ENCODE measurements around the gene WDR70. TPM values are rescaled to one million over a fixed set of nuclear protein-coding genes. Genes with fewer than 3 reads are reported as not detected.

Gene WDR70
- total RNA-seq, 1 experiment from 2014 or later, result 40.2 TPM

GRCh38 chr5:37552161-37552560 lies 173.0 kb downstream of the WDR70 start:
- BruUV-seq (replicated peaks), result no TSS peak
- Histone ChIP-seq H3K4me3 (ENCODE audit: low read depth, low read length) (no peak overlapping the region), H3K36me3 (ENCODE audit: control insufficient read depth, insufficient read depth, low read length) (no peaks in the 10 kb centered on the region), H3K4me1 (peaks cover 9% of the 10 kb centered on the region; the same call in 1 of the 2 replicates), H3K27me3 (replicated peaks; ENCODE audit: control insufficient read depth, insufficient read depth, low read length) (no peaks in the 10 kb centered on the region), H3K9me3 (peaks cover 2% of the 10 kb centered on the region; the same call in 1 of the 2 replicates)
- CTCF ChIA-PET, result no interaction called here
- intact Hi-C loops (cut with micrococcal nuclease; ENCODE audit: unreplicated experiment), result no loop called here
- Mint-ChIP-seq H3K36me3 (ENCODE audit: insufficient read depth, unreplicated experiment) (no peaks in the 10 kb centered on the region), H3K27ac (ENCODE audit: unreplicated experiment) (no peak overlapping the region), H3K9me3 (ENCODE audit: unreplicated experiment) (no peaks in the 10 kb centered on the region), H3K4me1 (ENCODE audit: low read depth, unreplicated experiment) (peaks cover 10% of the 10 kb centered on the region), H3K4me3 (ENCODE audit: unreplicated experiment) (no peak overlapping the region), H3K27me3 (ENCODE audit: insufficient read depth, unreplicated experiment) (no peaks in the 10 kb centered on the region)
- POLR2A ChIA-PET, result no interaction called here
- TF ChIP-seq CTCF (IDR thresholded peaks at IDR 0.05; ENCODE audit: insufficient read depth in 1 of 2, low read depth in 1 of 2, low read length in 1 of 2, severe bottlenecking in 1 of 2, unreplicated experiment in 1 of 2), result no peak
- DNase-seq, result no peak

DNA sequence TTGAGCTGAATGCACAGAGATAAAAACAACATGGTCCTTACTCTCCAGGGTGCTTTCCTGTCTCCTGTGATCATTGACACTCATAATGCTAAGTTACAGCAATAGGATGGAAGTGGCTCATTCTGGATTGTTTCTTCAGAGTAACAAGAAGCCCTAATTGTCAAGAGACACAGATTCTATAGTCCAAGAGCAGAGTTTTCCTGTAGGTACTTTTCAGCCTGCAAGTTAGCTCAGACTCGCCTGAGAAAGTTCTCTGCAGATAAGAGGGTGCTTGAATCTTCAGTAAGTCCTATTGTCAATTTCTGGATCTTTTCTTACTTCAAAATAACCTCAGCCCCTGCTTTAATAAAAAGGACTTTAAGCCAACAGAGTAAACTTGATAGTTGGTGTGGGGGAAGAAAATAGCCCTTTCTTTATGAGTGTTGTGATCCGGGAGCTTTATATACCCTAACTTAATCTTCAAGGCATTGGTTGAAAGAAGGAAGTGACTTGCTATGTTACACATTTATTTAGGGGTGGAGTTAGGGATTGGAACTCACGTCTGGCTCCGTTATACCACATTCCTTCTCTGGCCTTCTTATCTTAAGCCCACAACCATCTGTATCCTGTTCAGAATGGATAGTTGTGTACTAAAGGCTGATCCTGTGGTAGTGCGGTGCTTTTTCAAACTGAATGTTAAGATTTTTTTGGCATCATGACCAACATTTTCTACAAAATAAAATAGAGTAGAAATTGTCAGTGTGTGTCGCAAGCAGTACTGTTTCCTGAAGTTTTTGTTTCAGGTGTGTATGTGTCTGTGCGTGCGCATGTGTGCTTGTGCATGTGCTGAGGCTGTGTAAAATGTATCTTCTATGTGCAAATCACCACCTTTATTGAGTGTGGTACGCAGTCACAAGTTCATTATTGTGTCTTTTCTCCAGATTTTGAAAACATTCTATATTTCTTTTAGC lies 173.9 kb downstream of the WDR70 start:
- H3K4me3 ChIP-seq (ENCODE audit: low read depth, low read length), result no peak overlapping the region
- H3K4me3 Mint-ChIP-seq (ENCODE audit: unreplicated experiment), result no peak overlapping the region
- peak in 1 of 2 experiments; percentile 12 for DNase-seq
- H3K36me3 ChIP-seq (ENCODE audit: control insufficient read depth, insufficient read depth, low read length), result no peaks in the 10 kb centered on the region
- no TSS peak for BruUV-seq (replicated peaks)
- intact Hi-C loops (cut with micrococcal nuclease; ENCODE audit: unreplicated experiment), result no loop called here
- H3K9me3 ChIP-seq, result no peaks in the 10 kb centered on the region
- peaks cover 9% of the 10 kb centered on the region; the same call in 1 of the 2 replicates for H3K4me1 ChIP-seq
- H3K27ac Mint-ChIP-seq (ENCODE audit: unreplicated experiment), result no peak overlapping the region
- H3K27me3 Mint-ChIP-seq (ENCODE audit: insufficient read depth, unreplicated experiment), result no peaks in the 10 kb centered on the region
- ChIA-PET POLR2A (no interaction called here), CTCF (no interaction called here)
- no peaks in the 10 kb centered on the region for H3K36me3 Mint-ChIP-seq (ENCODE audit: insufficient read depth, unreplicated experiment)
- no peak for TF ChIP-seq CTCF (IDR thresholded peaks at IDR 0.05; ENCODE audit: insufficient read depth in 1 of 2, low read depth in 1 of 2, low read length in 1 of 2, severe bottlenecking in 1 of 2, unreplicated experiment in 1 of 2)
- H3K4me1 Mint-ChIP-seq (ENCODE audit: low read depth, unreplicated experiment), result peaks cover 10% of the 10 kb centered on the region
- no peaks in the 10 kb centered on the region for H3K27me3 ChIP-seq (replicated peaks; ENCODE audit: control insufficient read depth, insufficient read depth, low read length)
- H3K9me3 Mint-ChIP-seq (ENCODE audit: unreplicated experiment), result no peaks in the 10 kb centered on the region

DNA sequence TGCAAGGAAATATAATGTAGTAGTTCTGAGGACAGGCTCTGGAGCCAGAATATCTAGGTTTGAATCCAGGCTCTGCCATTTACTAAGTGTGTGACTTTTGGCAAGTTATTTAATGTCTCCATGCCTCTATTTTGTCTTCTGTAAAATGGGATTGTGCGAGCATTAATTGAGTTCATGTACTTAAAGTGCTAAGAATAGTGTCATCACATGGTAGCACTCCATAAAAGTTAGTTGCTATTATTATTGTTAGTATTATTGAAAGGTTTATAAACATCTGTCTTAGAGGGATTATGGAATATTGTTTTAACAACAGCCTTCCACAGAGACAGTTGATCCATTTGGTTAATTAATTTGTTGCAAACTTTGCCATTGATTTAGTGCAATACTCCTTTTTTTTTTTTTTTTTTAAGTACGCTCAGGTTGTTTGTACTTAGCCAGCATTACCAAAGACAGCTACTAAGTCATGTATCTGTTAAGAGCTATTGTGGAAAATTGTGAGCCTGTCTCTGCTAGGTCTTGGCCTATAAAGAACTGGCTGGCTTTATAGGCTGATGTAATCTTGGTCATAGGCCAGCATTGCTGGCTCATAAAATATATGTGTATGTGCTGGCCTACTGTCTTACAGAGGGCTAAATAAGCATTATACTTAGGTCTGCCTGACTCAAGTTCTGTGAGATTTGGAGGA lies 174.7 kb downstream of the WDR70 start:
- H3K27me3 Mint-ChIP-seq (ENCODE audit: insufficient read depth, unreplicated experiment), result no peaks in the 10 kb centered on the region

More for the DNA sequence above, 174.7 kb downstream of the WDR70 start:
- DNase-seq, result no peak
- Histone ChIP-seq H3K27me3 (replicated peaks; ENCODE audit: control insufficient read depth, insufficient read depth, low read length) (no peaks in the 10 kb centered on the region), H3K4me3 (ENCODE audit: low read depth, low read length) (no peak overlapping the region), H3K9me3 (no peaks in the 10 kb centered on the region), H3K36me3 (ENCODE audit: control insufficient read depth, insufficient read depth, low read length) (no peaks in the 10 kb centered on the region), H3K4me1 (peaks cover 9% of the 10 kb centered on the region; the same call in 1 of the 2 replicates)
- no peak overlapping the region for H3K27ac Mint-ChIP-seq (ENCODE audit: unreplicated experiment)
- BruUV-seq (replicated peaks), result no TSS peak
- no peak for TF ChIP-seq CTCF (IDR thresholded peaks at IDR 0.05; ENCODE audit: insufficient read depth in 1 of 2, low read depth in 1 of 2, low read length in 1 of 2, severe bottlenecking in 1 of 2, unreplicated experiment in 1 of 2)
- ChIA-PET CTCF (interaction anchor here (1.2 kb wide), 1 partner anchor 22 kb away, joined by 3 read pairs; no protein-coding TSS in a partner anchor), POLR2A (interaction anchor here (0.6 kb wide), 1 partner anchor 36 kb away, joined by 5 read pairs; no protein-coding TSS in a partner anchor)
- intact Hi-C loops (cut with micrococcal nuclease; ENCODE audit: unreplicated experiment), result loop anchor here (2.0 kb wide), 1 partner anchor 141 kb away; no protein-coding TSS in a partner anchor
- peaks cover 10% of the 10 kb centered on the region for H3K4me1 Mint-ChIP-seq (ENCODE audit: low read depth, unreplicated experiment)
- peaks cover 1% of the 10 kb centered on the region for H3K9me3 Mint-ChIP-seq (ENCODE audit: unreplicated experiment)
- no peaks in the 10 kb centered on the region for H3K36me3 Mint-ChIP-seq (ENCODE audit: insufficient read depth, unreplicated experiment)
- no peak overlapping the region for H3K4me3 Mint-ChIP-seq (ENCODE audit: unreplicated experiment)
